Activated CD4-positive, alpha-beta T cell treated with anti-CD3 and anti-CD28 coated beads, Interleukin-2, amount 10 ng/mL, durations not matched to agents 7 days and 5 days (primary cell): ENCODE measurements around the gene PTPRD. TPM values are rescaled to one million over a fixed set of nuclear protein-coding genes. Genes with fewer than 3 reads are reported as not detected.

Experiments used
- CTCF ChIA-PET: fragments of 350-600 bp; sonication (Branson Sonifier 250); formaldehyde crosslinking; loops from one replicate; lab custom pipeline; 2021; ENCODE audit warnings: antibody characterized with exemption; lab: Charles Lee
- POLR2A ChIA-PET: fragments of 350-600 bp; sonication (Branson Sonifier 250); formaldehyde crosslinking; loops from one replicate; lab custom pipeline; 2021; ENCODE audit warnings: antibody characterized with exemption; lab: Charles Lee
- DNase-seq: peaks from one replicate; pipeline ENCODE4 v3.0.0-alpha.2; 2020
- H3K27ac Mint-ChIP-seq: one replicate; pipeline ENCODE4 v1.8.0; 2021; ENCODE audit warnings: mild to moderate bottlenecking, moderate library complexity, mixed read lengths
- H3K27me3 Mint-ChIP-seq: one replicate; pipeline ENCODE4 v1.8.0; 2021; ENCODE audit warnings: mixed read lengths
- H3K36me3 Mint-ChIP-seq: one replicate; pipeline ENCODE4 v1.8.0; 2021; ENCODE audit warnings: low read depth, mixed read lengths
- H3K4me1 Mint-ChIP-seq: one replicate; pipeline ENCODE4 v1.8.0; 2021; ENCODE audit warnings: mixed read lengths
- H3K4me3 Mint-ChIP-seq: one replicate; pipeline ENCODE4 v1.8.0; 2021; ENCODE audit warnings: mild to moderate bottlenecking, moderate library complexity, mixed read lengths
- H3K9me3 Mint-ChIP-seq: one replicate; pipeline ENCODE4 v1.8.0; 2021; ENCODE audit warnings: mixed read lengths
- total RNA-seq, 2 experiments: library from RNA; stranded (reverse); gene quantifications; one replicate each; pipeline ENCODE4 v1.2.3, GENCODE V29; 2021

The PTPRD gene
- total RNA-seq, 2 experiments from 2014 or later, result not detected

- POLR2A ChIA-PET, result no interaction called here
- Mint-ChIP-seq H3K27me3 (no peaks in the 10 kb centered on the region), H3K27ac (no peak overlapping the region), H3K36me3 (no peaks in the 10 kb centered on the region), H3K4me1 (no peaks in the 10 kb centered on the region), H3K9me3 (no peaks in the 10 kb centered on the region), H3K4me3 (no peak overlapping the region)
- CTCF ChIA-PET, result no interaction called here
- DNase-seq, result no peak
These were observed 860.1 kb downstream of the PTPRD start for GRCh38 chr9:9752722-9753121.

GRCh38 chr9:9751996-9752395 lies 860.8 kb downstream of the PTPRD start:
- CTCF ChIA-PET, result no interaction called here
- H3K4me3 Mint-ChIP-seq, result no peak overlapping the region
- DNase-seq, result no peak

GRCh38 chr9:9750719-9751118 lies 862.1 kb downstream of the PTPRD start:
- DNase-seq, result no peak
- Mint-ChIP-seq H3K36me3 (no peaks in the 10 kb centered on the region), H3K4me1 (no peaks in the 10 kb centered on the region), H3K27me3 (no peaks in the 10 kb centered on the region), H3K4me3 (no peak overlapping the region), H3K27ac (no peak overlapping the region), H3K9me3 (no peaks in the 10 kb centered on the region)
- CTCF ChIA-PET, result no interaction called here
- POLR2A ChIA-PET, result no interaction called here

More at GRCh38 chr9:9751996-9752395, 860.8 kb downstream of the PTPRD start:
- POLR2A ChIA-PET, result no interaction called here
- H3K36me3 Mint-ChIP-seq, result no peaks in the 10 kb centered on the region
- H3K9me3 Mint-ChIP-seq, result no peaks in the 10 kb centered on the region
- no peaks in the 10 kb centered on the region for H3K4me1 Mint-ChIP-seq
- no peaks in the 10 kb centered on the region for H3K27me3 Mint-ChIP-seq
- H3K27ac Mint-ChIP-seq, result no peak overlapping the region

- ChIA-PET POLR2A (no interaction called here), CTCF (interaction anchor here (0.6 kb wide), 1 partner anchor 202 kb away, joined by 3 read pairs; no protein-coding TSS in a partner anchor)
- Mint-ChIP-seq H3K27me3 (no peaks in the 10 kb centered on the region), H3K9me3 (no peaks in the 10 kb centered on the region), H3K27ac (no peak overlapping the region), H3K36me3 (no peaks in the 10 kb centered on the region), H3K4me3 (no peak overlapping the region), H3K4me1 (no peaks in the 10 kb centered on the region)
- DNase-seq, result no peak
These were observed 863.2 kb downstream of the PTPRD start for GRCh38 chr9:9749591-9749990.

- H3K4me3 Mint-ChIP-seq, result no peak overlapping the region
- DNase-seq, result no peak
- CTCF ChIA-PET, result interaction anchor here (0.7 kb wide), 1 partner anchor 532 kb away, joined by 3 read pairs; no protein-coding TSS in a partner anchor
- no peak overlapping the region for H3K27ac Mint-ChIP-seq
- H3K36me3 Mint-ChIP-seq, result no peaks in the 10 kb centered on the region
- no peaks in the 10 kb centered on the region for H3K9me3 Mint-ChIP-seq
- POLR2A ChIA-PET, result no interaction called here
- H3K27me3 Mint-ChIP-seq, result no peaks in the 10 kb centered on the region
- no peaks in the 10 kb centered on the region for H3K4me1 Mint-ChIP-seq
These were observed 865.0 kb downstream of the PTPRD start for GRCh38 chr9:9747787-9748186.

- H3K27ac Mint-ChIP-seq, result no peak overlapping the region
- H3K27me3 Mint-ChIP-seq, result no peaks in the 10 kb centered on the region
- CTCF ChIA-PET, result no interaction called here
- DNase-seq, result no peak
- no peak overlapping the region for H3K4me3 Mint-ChIP-seq
- H3K36me3 Mint-ChIP-seq, result no peaks in the 10 kb centered on the region
- POLR2A ChIA-PET, result no interaction called here
- no peaks in the 10 kb centered on the region for H3K9me3 Mint-ChIP-seq
- H3K4me1 Mint-ChIP-seq, result no peaks in the 10 kb centered on the region
These were observed 866.0 kb downstream of the PTPRD start for GRCh38 chr9:9746826-9747225.

- ChIA-PET CTCF (no interaction called here), POLR2A (no interaction called here)
- H3K36me3 Mint-ChIP-seq, result no peaks in the 10 kb centered on the region
- no peak overlapping the region for H3K4me3 Mint-ChIP-seq
- H3K9me3 Mint-ChIP-seq, result peaks cover 2% of the 10 kb centered on the region
- no peaks in the 10 kb centered on the region for H3K4me1 Mint-ChIP-seq
- no peak for DNase-seq
- no peak overlapping the region for H3K27ac Mint-ChIP-seq
- no peaks in the 10 kb centered on the region for H3K27me3 Mint-ChIP-seq
These were observed 869.0 kb downstream of the PTPRD start for GRCh38 chr9:9743822-9744221.

- ChIA-PET CTCF (interaction anchor here (0.6 kb wide), 1 partner anchor 19 kb away, joined by 3 read pairs; no protein-coding TSS in a partner anchor), POLR2A (no interaction called here)
- Mint-ChIP-seq H3K27me3 (no peaks in the 10 kb centered on the region), H3K4me3 (no peak overlapping the region), H3K36me3 (no peaks in the 10 kb centered on the region), H3K4me1 (no peaks in the 10 kb centered on the region), H3K27ac (no peak overlapping the region), H3K9me3 (peaks cover 3% of the 10 kb centered on the region)
- no peak for DNase-seq
These were observed 882.6 kb downstream of the PTPRD start for GRCh38 chr9:9730174-9730573.

GRCh38 chr9:9729082-9729481 lies 883.7 kb downstream of the PTPRD start:
- CTCF ChIA-PET, result no interaction called here
- Mint-ChIP-seq H3K4me3 (no peak overlapping the region), H3K27ac (no peak overlapping the region), H3K27me3 (no peaks in the 10 kb centered on the region), H3K4me1 (no peaks in the 10 kb centered on the region), H3K9me3 (peaks cover 3% of the 10 kb centered on the region), H3K36me3 (no peaks in the 10 kb centered on the region)
- DNase-seq, result no peak
- POLR2A ChIA-PET, result no interaction called here

- no peak for DNase-seq
- ChIA-PET POLR2A (no interaction called here), CTCF (no interaction called here)
- Mint-ChIP-seq H3K36me3 (no peaks in the 10 kb centered on the region), H3K4me1 (no peaks in the 10 kb centered on the region), H3K27ac (no peak overlapping the region), H3K9me3 (peaks cover 2% of the 10 kb centered on the region), H3K27me3 (no peaks in the 10 kb centered on the region), H3K4me3 (no peak overlapping the region)
These were observed 893.3 kb downstream of the PTPRD start for GRCh38 chr9:9719373-9720112.

GRCh38 chr9:9718691-9719090 lies 894.1 kb downstream of the PTPRD start:
- CTCF ChIA-PET, result no interaction called here

GRCh38 chr9:9679433-9679832 lies 933.4 kb downstream of the PTPRD start:
- no peaks in the 10 kb centered on the region for H3K9me3 Mint-ChIP-seq
- ChIA-PET CTCF (no interaction called here), POLR2A (no interaction called here)
- H3K36me3 Mint-ChIP-seq, result no peaks in the 10 kb centered on the region
- no peaks in the 10 kb centered on the region for H3K4me1 Mint-ChIP-seq
- no peak overlapping the region for H3K27ac Mint-ChIP-seq
- no peak overlapping the region for H3K4me3 Mint-ChIP-seq
- DNase-seq, result no peak
- no peaks in the 10 kb centered on the region for H3K27me3 Mint-ChIP-seq

More at GRCh38 chr9:9718691-9719090, 894.1 kb downstream of the PTPRD start:
- Mint-ChIP-seq H3K4me3 (no peak overlapping the region), H3K27me3 (no peaks in the 10 kb centered on the region), H3K9me3 (peaks cover 2% of the 10 kb centered on the region), H3K4me1 (no peaks in the 10 kb centered on the region), H3K36me3 (no peaks in the 10 kb centered on the region), H3K27ac (no peak overlapping the region)
- no peak for DNase-seq
- POLR2A ChIA-PET, result no interaction called here

GRCh38 chr9:9674461-9674860 lies 938.3 kb downstream of the PTPRD start:
- no peak overlapping the region for H3K27ac Mint-ChIP-seq
- no peaks in the 10 kb centered on the region for H3K9me3 Mint-ChIP-seq
- ChIA-PET CTCF (no interaction called here), POLR2A (no interaction called here)
- no peak for DNase-seq
- no peaks in the 10 kb centered on the region for H3K4me1 Mint-ChIP-seq
- no peaks in the 10 kb centered on the region for H3K36me3 Mint-ChIP-seq
- no peaks in the 10 kb centered on the region for H3K27me3 Mint-ChIP-seq
- no peak overlapping the region for H3K4me3 Mint-ChIP-seq

GRCh38 chr9:9670454-9670853 lies 942.3 kb downstream of the PTPRD start:
- H3K4me3 Mint-ChIP-seq, result no peak overlapping the region
- H3K9me3 Mint-ChIP-seq, result no peaks in the 10 kb centered on the region
- no peaks in the 10 kb centered on the region for H3K36me3 Mint-ChIP-seq
- H3K4me1 Mint-ChIP-seq, result no peaks in the 10 kb centered on the region
- ChIA-PET CTCF (no interaction called here), POLR2A (no interaction called here)
- no peaks in the 10 kb centered on the region for H3K27me3 Mint-ChIP-seq
- DNase-seq, result no peak
- no peak overlapping the region for H3K27ac Mint-ChIP-seq
